Esophagus muscularis mucosa (tissue), 3 donors: ENCODE data around the gene MOGAT2.

ENCODE experiments used
- POLR2AphosphoS5 ChIP-seq, 2 donors: sonication (generic); formaldehyde crosslinking; IDR thresholded peaks; one replicate each; pipeline ENCODE4 v1.6.1; 2017; ENCODE audit warnings: antibody characterized with exemption in 2 of 2
- TF ChIP-seq, protein P1 (sequence below), 3 experiments: fragments of 200-600 bp in 2 of 3; fragments of 450-650 bp in 1 of 3; sonication (generic) in 2 of 3; IDR thresholded peaks; one replicate each; pipeline ENCODE4 v1.5.1; 2017 to 2019; ENCODE audit warnings: antibody characterized with exemption in 3 of 3, mild to moderate bottlenecking in 2 of 3, moderate library complexity in 1 of 3

DNA sequence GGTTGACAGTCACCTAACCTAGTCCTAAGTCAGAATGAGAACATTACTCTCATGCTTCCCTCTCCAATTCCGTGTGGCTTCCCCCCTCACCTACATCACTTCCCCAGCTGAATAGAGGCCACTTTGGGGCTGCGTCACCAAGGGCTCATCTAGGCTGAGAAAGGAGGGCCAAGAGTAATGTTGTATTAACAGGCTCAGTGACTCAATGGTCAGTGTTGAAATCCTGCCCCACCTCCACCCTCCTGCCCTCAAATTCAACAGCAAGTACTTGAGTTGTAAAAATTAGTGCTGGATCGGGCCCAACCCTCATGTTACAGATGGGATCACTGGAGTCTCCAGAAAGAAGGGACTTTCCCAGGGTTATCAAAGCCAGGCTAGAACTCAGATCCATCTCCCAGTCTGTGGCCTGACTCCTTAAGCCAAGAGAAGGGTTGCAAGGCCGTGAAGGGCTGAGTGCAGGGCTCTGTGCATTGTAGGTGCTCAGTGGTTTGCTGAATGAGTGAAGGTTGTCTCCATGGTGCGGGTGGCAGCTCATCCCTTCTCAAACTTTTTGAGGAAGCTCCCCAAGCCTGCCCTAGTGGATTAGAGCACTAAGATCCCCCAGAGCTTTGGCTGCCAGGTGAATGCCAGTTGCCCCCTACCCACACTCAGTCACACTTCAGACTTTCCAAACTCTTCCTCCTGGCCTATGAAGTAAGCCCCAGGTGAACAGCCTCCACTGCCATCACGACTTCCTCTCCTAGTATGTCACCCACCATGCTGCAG is 54.2 kb downstream of the MOGAT2 start:
- TF ChIP-seq, protein P1, sequence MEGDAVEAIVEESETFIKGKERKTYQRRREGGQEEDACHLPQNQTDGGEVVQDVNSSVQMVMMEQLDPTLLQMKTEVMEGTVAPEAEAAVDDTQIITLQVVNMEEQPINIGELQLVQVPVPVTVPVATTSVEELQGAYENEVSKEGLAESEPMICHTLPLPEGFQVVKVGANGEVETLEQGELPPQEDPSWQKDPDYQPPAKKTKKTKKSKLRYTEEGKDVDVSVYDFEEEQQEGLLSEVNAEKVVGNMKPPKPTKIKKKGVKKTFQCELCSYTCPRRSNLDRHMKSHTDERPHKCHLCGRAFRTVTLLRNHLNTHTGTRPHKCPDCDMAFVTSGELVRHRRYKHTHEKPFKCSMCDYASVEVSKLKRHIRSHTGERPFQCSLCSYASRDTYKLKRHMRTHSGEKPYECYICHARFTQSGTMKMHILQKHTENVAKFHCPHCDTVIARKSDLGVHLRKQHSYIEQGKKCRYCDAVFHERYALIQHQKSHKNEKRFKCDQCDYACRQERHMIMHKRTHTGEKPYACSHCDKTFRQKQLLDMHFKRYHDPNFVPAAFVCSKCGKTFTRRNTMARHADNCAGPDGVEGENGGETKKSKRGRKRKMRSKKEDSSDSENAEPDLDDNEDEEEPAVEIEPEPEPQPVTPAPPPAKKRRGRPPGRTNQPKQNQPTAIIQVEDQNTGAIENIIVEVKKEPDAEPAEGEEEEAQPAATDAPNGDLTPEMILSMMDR (IDR thresholded peaks at IDR 0.05): no peak
- no peak for TF ChIP-seq POLR2AphosphoS5 (IDR thresholded peaks at IDR 0.05)
